Sigmoid colon (tissue), 7 donors: ENCODE data around the gene SZT2. TPM values are rescaled to one million over a fixed set of nuclear protein-coding genes. Genes with fewer than 3 reads are reported as not detected.
A peak's percentile ranks its signal among the peaks of the same experiment; 100 is the strongest.

Experiments
- DNase-seq: peaks from one replicate; pipeline ENCODE4 v3.0.0-alpha.2; 2019
- H3K27ac ChIP-seq, 4 donors: fragments of 200-600 bp; sonication (generic); one replicate each; pipeline ENCODE4 v1.5.1; 2016 to 2019; ENCODE audit warnings: mild to moderate bottlenecking in 1 of 4
- H3K27me3 ChIP-seq, 3 donors: fragments of 200-600 bp; sonication (generic); one replicate each; pipeline ENCODE4 v1.5.1; 2019; ENCODE audit warnings: mild to moderate bottlenecking in 1 of 3
- H3K36me3 ChIP-seq, 4 donors: fragments of 200-600 bp; sonication (generic); one replicate each; pipeline ENCODE4 v1.5.1; 2016 to 2019
- H3K4me1 ChIP-seq, 4 donors: fragments of 200-600 bp; sonication (generic); one replicate each; pipeline ENCODE4 v1.5.1; 2017 to 2019
- H3K4me3 ChIP-seq, 4 donors: fragments of 200-600 bp; sonication (generic); one replicate each; pipeline ENCODE4 v1.5.1; 2017 to 2019; ENCODE audit warnings: mild to moderate bottlenecking in 2 of 4, moderate library complexity in 1 of 4
- H3K9me3 ChIP-seq, 4 donors: fragments of 200-600 bp in 3 of 4; sonication (generic) in 3 of 4; one replicate each; pipeline versions ENCODE4 v1.5.1 to v1.6.1; 2013 to 2019
- EP300 ChIP-seq, 4 donors: sonication (generic); formaldehyde crosslinking; IDR thresholded peaks; one replicate each; pipeline ENCODE4 v1.6.1; 2017; ENCODE audit warnings: antibody characterized with exemption in 4 of 4
- POLR2A ChIP-seq, 2 donors: fragments of 450-650 bp; IDR thresholded peaks; one replicate each; pipeline ENCODE4 v1.6.1; 2016; ENCODE audit warnings: antibody characterized with exemption in 2 of 2, mild to moderate bottlenecking in 2 of 2, moderate library complexity in 2 of 2
- POLR2AphosphoS5 ChIP-seq, 4 donors: sonication (generic); formaldehyde crosslinking; IDR thresholded peaks; one replicate each; pipeline ENCODE4 v1.6.1; 2017; ENCODE audit warnings: antibody characterized with exemption in 4 of 4
- WGBS, 2 donors: extraction: QIAGEN DNeasy Blood & Tissue Kit; methylation state at CpG; one replicate each; pipeline ENCODE4 v1.1.7; 2013; 5-methylcytosine and 5-hydroxymethylcytosine counted together
- intact Hi-C: fragments of 100-400 bp; cut with DNase I; formaldehyde crosslinking; loops from one replicate; pipeline ENCODE4 v1.15.1; 2023
- polyA plus RNA-seq, 3 donors: library from polyadenylated mRNA; stranded (reverse); fragments of 200-250 nt; gene quantifications; one replicate each; pipeline ENCODE4 v1.2.3, GENCODE V29; 2013
- total RNA-seq, 4 donors: library from RNA; depleted of rRNA; stranded (reverse); fragments of >200 nt; gene quantifications; one replicate each; pipeline ENCODE4 v1.1.0, GENCODE V29; 2016
- TF ChIP-seq, protein P1 (sequence below), 4 experiments: fragments of 450-650 bp in 3 of 4; fragments of 200-600 bp in 1 of 4; IDR thresholded peaks; one replicate each; pipeline ENCODE4 v1.5.1; 2016 to 2019; ENCODE audit warnings: antibody characterized with exemption in 4 of 4, mild to moderate bottlenecking in 3 of 4, moderate library complexity in 2 of 4
- donor health status: healthy with polysubstance abuse.
- donor health status: Bipolar disorder and iron deficiency.
- donor health status: healthy.

Gene SZT2
- total and polyA plus RNA-seq, 7 donors, result 4.6 to 47.4 (median 19.3) TPM

DNA sequence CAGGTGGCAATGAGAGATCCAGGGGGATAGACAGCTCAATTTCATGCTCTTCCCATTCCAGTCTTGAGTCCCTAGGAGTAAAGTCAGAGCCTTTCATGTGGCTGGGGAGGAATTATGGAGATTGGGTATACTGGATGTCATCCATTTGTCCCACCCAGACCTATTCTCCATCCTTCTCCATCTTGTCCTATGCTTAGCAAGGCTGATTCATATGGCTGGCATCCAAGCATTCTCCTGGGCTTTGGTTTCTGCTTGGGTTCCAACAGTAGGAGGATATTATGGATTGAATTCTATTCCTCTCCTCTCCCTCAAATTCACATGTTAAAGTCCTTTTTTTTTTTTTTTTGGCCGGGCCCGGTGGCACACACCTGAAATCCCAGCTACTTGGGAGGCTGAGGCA is 34.8 kb upstream of the SZT2 start:
- intact Hi-C loops, result loop anchor here (5.0 kb wide), 1 partner anchor 97 kb away; the partner anchor contains the start of gene HYI
- Histone ChIP-seq H3K4me1 (peaks cover 0 to 24% (median 16%) of the 10 kb centered on the region in 4 donors), H3K9me3 (no peaks in the 10 kb centered on the region), H3K27me3 (no peaks in the 10 kb centered on the region), H3K27ac (no peak overlapping the region), H3K4me3 (no peak overlapping the region), H3K36me3 (no peaks in the 10 kb centered on the region)
- 100% methylated on average over 2 of the region's 2 CpGs for WGBS, 2 donors
- TF ChIP-seq POLR2A (IDR thresholded peaks at IDR 0.05) (no peak), POLR2AphosphoS5 (IDR thresholded peaks at IDR 0.05) (no peak), EP300 (IDR thresholded peaks at IDR 0.05) (no peak)
- TF ChIP-seq, protein P1, sequence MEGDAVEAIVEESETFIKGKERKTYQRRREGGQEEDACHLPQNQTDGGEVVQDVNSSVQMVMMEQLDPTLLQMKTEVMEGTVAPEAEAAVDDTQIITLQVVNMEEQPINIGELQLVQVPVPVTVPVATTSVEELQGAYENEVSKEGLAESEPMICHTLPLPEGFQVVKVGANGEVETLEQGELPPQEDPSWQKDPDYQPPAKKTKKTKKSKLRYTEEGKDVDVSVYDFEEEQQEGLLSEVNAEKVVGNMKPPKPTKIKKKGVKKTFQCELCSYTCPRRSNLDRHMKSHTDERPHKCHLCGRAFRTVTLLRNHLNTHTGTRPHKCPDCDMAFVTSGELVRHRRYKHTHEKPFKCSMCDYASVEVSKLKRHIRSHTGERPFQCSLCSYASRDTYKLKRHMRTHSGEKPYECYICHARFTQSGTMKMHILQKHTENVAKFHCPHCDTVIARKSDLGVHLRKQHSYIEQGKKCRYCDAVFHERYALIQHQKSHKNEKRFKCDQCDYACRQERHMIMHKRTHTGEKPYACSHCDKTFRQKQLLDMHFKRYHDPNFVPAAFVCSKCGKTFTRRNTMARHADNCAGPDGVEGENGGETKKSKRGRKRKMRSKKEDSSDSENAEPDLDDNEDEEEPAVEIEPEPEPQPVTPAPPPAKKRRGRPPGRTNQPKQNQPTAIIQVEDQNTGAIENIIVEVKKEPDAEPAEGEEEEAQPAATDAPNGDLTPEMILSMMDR (IDR thresholded peaks at IDR 0.05), result no peak
- no peak for DNase-seq

DNA sequence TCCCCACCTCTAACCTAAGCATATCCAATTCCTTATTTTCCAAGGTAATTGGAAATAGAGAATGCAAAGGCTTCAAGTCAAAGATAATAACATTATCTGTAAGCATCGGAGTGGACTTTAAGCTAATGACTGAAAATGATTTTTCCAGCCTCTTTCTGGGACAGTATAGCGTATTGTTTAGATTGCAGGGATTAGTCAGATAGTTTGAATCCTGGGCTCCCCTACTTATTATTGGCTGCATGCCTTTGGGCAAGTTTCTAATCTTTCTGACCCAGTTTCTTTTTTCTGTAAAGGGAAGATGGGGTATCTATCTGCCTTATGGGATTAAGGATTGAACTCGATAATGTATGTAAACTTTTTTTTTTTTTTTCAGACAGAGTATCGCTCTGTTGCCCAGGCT is 32.4 kb upstream of the SZT2 start:
- WGBS, 2 donors, result 87% methylated on average over 4 of the region's 4 CpGs
- Histone ChIP-seq H3K9me3 (no peaks in the 10 kb centered on the region), H3K27me3 (no peaks in the 10 kb centered on the region), H3K27ac (peak overlapping the region in 2 of 4 donors; percentile 88 to 96), H3K4me3 (no peak overlapping the region), H3K36me3 (peaks cover 0 to 17% (median 0%) of the 10 kb centered on the region in 4 donors), H3K4me1 (peaks cover 0 to 18% (median 13%) of the 10 kb centered on the region in 4 donors)
- no peak for DNase-seq
- intact Hi-C loops, result loop anchor here (5.0 kb wide), 1 partner anchor 95 kb away; the partner anchor contains the start of gene HYI
- TF ChIP-seq, protein P1 (IDR thresholded peaks at IDR 0.05), result no peak
- TF ChIP-seq POLR2AphosphoS5 (IDR thresholded peaks at IDR 0.05) (no peak), EP300 (IDR thresholded peaks at IDR 0.05) (no peak), POLR2A (IDR thresholded peaks at IDR 0.05) (no peak)

DNA sequence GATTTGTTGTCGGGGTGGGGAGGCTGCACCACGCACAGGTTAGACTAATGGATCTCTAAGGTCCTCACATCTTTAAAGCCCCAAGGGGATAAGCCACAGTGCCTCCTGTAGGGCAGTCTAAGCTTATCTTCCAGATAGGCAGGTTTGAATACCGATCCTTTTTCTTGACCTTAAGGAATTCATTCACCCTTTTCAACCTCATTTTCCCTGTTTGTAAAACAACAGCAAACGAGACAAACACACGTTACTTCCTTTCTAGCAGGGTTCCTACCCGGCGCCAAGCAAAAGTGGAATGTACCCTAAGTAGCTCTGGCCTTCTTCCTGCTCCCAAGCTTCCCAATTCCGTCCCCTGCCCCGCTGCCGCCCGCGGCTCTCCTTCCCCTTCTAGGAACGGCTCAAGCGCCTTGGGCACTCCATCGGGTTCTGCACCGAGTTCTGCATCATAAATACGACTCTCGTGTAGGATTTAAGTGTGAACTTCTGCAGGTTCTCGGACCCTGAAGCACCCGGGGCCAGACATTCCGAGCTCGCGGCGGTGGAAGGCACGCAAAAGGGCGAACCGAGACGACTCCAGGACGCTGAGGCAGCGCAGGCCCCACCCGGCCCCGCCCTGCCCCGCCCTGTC is 31.5 kb upstream of the SZT2 start:
- H3K4me3 ChIP-seq, result peak overlapping the region; percentile 52 to 78 (median 60)
- intact Hi-C loops, result loop anchor here (5.0 kb wide), 1 partner anchor 94 kb away; the partner anchor contains the start of gene HYI
- H3K27ac ChIP-seq, result peak overlapping the region; percentile 88 to 96 (median 92)
- no peaks in the 10 kb centered on the region for H3K27me3 ChIP-seq
- H3K9me3 ChIP-seq, result no peaks in the 10 kb centered on the region
- DNase-seq, result no peak
- H3K4me1 ChIP-seq, result peaks cover 0 to 18% (median 13%) of the 10 kb centered on the region in 4 donors
- TF ChIP-seq POLR2AphosphoS5 (IDR thresholded peaks at IDR 0.05) (peak in 3 of 4 donors; percentile 38 to 76 (median 57)), POLR2A (IDR thresholded peaks at IDR 0.05) (no peak), EP300 (IDR thresholded peaks at IDR 0.05) (no peak)
- peaks cover 0 to 27% (median 4%) of the 10 kb centered on the region in 4 donors for H3K36me3 ChIP-seq
- WGBS, 2 donors, result 1% methylated on average over 33 of the region's 33 CpGs

GRCh38 chr1:43358746-43359693 is 30.7 kb upstream of the SZT2 start, which contains the start of gene CDC20:
Gene CDC20, plus strand, starts transcription at chr1:43358981. Its CDS starts 235 bp downstream, at chr1:43359216.
- peak within 1 kb of the TSS; percentile 52 to 78 (median 60) for H3K4me3 ChIP-seq
- no peaks in the 10 kb centered on the region for H3K27me3 ChIP-seq
- WGBS, 2 donors, result 1 to 3% methylated on average over 59 of the region's 59 CpGs
- peaks cover 7 to 34% (median 12%) of the 10 kb centered on the region in 4 donors for H3K36me3 ChIP-seq
- intact Hi-C loops, result loop anchor here (5.0 kb wide), 1 partner anchor 93 kb away; the partner anchor contains the start of gene HYI
- peaks cover 0 to 18% (median 13%) of the 10 kb centered on the region in 4 donors for H3K4me1 ChIP-seq
- no peaks in the 10 kb centered on the region for H3K9me3 ChIP-seq
- TF ChIP-seq POLR2AphosphoS5 (IDR thresholded peaks at IDR 0.05) (peak in 1 of 4 donors; percentile 52), EP300 (IDR thresholded peaks at IDR 0.05) (no peak)
- peak; percentile 99 for DNase-seq
- peak within 1 kb of the TSS; percentile 88 to 96 (median 92) for H3K27ac ChIP-seq

GRCh38 chr1:43359696-43360095 is 30.0 kb upstream of the SZT2 start:
- 37 to 54% methylated on average over 11 of the region's 11 CpGs for WGBS, 2 donors
- no peak overlapping the region for H3K27ac ChIP-seq

More at GRCh38 chr1:43359696-43360095, 30.0 kb upstream of the SZT2 start:
- Histone ChIP-seq H3K36me3 (peaks cover 12 to 41% (median 18%) of the 10 kb centered on the region in 4 donors), H3K4me3 (no peak overlapping the region), H3K4me1 (peaks cover 0 to 18% (median 13%) of the 10 kb centered on the region in 4 donors), H3K9me3 (no peaks in the 10 kb centered on the region), H3K27me3 (no peaks in the 10 kb centered on the region)
- intact Hi-C loops, result loop anchor here (5.0 kb wide), 1 partner anchor 93 kb away; the partner anchor contains the start of gene HYI
- TF ChIP-seq POLR2AphosphoS5 (IDR thresholded peaks at IDR 0.05) (no peak), EP300 (IDR thresholded peaks at IDR 0.05) (no peak), POLR2A (IDR thresholded peaks at IDR 0.05) (no peak)
- TF ChIP-seq, protein P1 (IDR thresholded peaks at IDR 0.05), result no peak
- DNase-seq, result no peak
